Neural crest cell (in vitro differentiated cells): ENCODE measurements around the gene TRIM66. TPM values are rescaled to one million over a fixed set of nuclear protein-coding genes. Genes with fewer than 3 reads are reported as not detected.
A peak's percentile ranks its signal among the peaks of the same experiment; 100 is the strongest.

Experiments used
- DNase-seq: peaks from one replicate; pipeline ENCODE4 v3.0.0; 2021; ENCODE audit warnings: low read depth, mixed read lengths, low spot score
- H3K27ac Mint-ChIP-seq: one replicate; pipeline ENCODE4 v1.8.0; 2021; ENCODE audit warnings: mild to moderate bottlenecking, mixed read lengths; ENCODE audit not compliant: unreplicated experiment
- H3K27me3 Mint-ChIP-seq: 2 replicates; pipeline ENCODE4 v1.8.0; 2021; ENCODE audit warnings: low read depth, mild to moderate bottlenecking, mixed read lengths
- H3K36me3 Mint-ChIP-seq: 2 replicates; pipeline ENCODE4 v1.8.0; 2021; ENCODE audit warnings: low read depth, mild to moderate bottlenecking, mixed read lengths
- H3K4me1 Mint-ChIP-seq: 2 replicates; pipeline ENCODE4 v1.8.0; 2021; ENCODE audit warnings: mixed read lengths
- H3K4me3 Mint-ChIP-seq: one replicate; pipeline ENCODE4 v1.8.0; 2021; ENCODE audit warnings: mild to moderate bottlenecking, mixed read lengths
- H3K9me3 Mint-ChIP-seq: 2 replicates; pipeline ENCODE4 v1.8.0; 2021; ENCODE audit warnings: mixed read lengths
- total RNA-seq: library from RNA; stranded (reverse); gene quantifications from 2 replicates; pipeline ENCODE4 v1.2.1, GENCODE V29; 2021
- TF ChIP-seq, protein P1 (sequence below): fragments of 200-600 bp; sonication (generic); conservative IDR thresholded peaks from 2 replicates; pipeline ENCODE4 v1.5.0; 2021; ENCODE audit warnings: antibody characterized with exemption, mild to moderate bottlenecking

The TRIM66 gene
- total RNA-seq, 1 donor from 2014 or later, result 6.5 TPM

DNA sequence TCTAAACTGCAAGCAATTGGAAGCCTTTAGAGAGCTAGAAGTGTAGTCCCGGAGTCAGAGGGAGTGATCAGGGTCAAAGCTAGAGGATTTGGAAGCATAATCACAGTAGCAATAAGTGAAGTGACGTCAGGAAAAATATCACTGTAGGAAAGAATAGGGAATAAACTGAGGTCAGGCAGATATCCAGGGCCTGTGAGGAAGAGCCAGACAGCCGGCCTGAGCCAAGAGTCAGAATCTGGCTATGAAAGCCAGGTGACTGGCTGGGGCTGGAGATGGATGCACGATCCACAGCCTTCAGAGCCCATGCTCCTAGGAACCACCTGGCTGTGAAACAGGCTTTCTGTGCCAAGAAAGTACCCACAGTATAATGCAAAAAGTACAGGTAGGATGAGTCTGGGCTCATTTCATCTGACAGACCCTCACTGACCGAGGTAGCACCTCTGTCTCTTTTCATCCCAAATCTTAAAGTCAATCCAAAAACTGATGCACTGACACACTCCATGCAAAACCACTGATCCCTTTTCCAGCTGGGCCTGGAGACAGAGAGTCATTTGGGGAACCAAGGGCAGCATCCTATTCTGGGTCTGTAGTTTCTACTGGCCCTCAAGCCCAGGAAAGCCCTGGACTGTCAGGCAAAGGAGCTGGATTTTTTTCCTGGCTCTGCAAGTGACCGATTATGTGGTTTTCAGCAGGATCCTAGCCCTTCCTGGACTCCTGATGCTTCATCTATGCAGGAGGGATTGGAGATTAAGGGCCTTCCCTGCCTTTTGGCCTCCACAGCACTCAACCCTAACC, 21.3 kb downstream of the TRIM66 start:
- no peak for DNase-seq
- no peaks in the 10 kb centered on the region for H3K9me3 Mint-ChIP-seq
- no peaks in the 10 kb centered on the region for H3K4me1 Mint-ChIP-seq
- no peak overlapping the region for H3K27ac Mint-ChIP-seq
- H3K4me3 Mint-ChIP-seq, result no peak overlapping the region
- no peaks in the 10 kb centered on the region for H3K27me3 Mint-ChIP-seq
- TF ChIP-seq, protein P1, sequence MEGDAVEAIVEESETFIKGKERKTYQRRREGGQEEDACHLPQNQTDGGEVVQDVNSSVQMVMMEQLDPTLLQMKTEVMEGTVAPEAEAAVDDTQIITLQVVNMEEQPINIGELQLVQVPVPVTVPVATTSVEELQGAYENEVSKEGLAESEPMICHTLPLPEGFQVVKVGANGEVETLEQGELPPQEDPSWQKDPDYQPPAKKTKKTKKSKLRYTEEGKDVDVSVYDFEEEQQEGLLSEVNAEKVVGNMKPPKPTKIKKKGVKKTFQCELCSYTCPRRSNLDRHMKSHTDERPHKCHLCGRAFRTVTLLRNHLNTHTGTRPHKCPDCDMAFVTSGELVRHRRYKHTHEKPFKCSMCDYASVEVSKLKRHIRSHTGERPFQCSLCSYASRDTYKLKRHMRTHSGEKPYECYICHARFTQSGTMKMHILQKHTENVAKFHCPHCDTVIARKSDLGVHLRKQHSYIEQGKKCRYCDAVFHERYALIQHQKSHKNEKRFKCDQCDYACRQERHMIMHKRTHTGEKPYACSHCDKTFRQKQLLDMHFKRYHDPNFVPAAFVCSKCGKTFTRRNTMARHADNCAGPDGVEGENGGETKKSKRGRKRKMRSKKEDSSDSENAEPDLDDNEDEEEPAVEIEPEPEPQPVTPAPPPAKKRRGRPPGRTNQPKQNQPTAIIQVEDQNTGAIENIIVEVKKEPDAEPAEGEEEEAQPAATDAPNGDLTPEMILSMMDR, result no peak
- no peaks in the 10 kb centered on the region for H3K36me3 Mint-ChIP-seq

DNA sequence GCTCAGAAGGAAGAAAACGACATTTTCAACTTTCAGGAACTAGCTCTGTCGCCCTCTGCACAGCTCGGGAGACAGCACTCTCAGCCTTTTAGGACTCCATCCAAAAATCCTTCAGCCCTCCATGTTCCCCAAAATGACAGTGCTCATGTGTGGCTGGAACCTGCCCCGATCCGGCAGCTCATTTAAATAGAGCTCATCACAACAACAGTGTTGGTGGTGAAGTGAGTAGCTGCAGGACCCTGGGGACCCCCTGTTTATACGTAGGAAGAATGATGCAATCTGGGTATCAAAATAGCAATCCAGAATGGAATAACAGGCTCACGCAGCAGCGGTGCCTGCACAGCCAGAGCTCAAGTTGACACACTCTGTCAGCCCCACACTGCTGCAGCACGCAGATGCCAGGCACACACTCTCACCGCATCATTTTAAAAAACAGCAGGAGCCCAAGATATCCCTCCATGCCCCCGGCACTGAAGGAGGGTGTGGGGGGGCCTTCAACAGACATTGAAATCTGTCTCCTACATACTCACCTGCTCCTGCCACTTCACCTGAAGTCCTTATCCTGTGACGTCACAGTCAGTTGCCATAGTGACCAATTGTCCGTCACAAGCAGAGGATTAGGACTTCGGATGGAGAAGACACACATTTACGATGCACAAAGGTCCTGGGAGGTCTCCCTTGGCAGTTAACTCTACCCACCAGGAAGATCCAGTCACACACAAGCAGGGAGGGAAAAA, 24.0 kb downstream of the TRIM66 start:
- Mint-ChIP-seq H3K4me3 (no peak overlapping the region), H3K4me1 (no peaks in the 10 kb centered on the region), H3K27ac (no peak overlapping the region), H3K36me3 (no peaks in the 10 kb centered on the region), H3K9me3 (no peaks in the 10 kb centered on the region), H3K27me3 (no peaks in the 10 kb centered on the region)
- DNase-seq, result no peak
- TF ChIP-seq, protein P1, result no peak

DNA sequence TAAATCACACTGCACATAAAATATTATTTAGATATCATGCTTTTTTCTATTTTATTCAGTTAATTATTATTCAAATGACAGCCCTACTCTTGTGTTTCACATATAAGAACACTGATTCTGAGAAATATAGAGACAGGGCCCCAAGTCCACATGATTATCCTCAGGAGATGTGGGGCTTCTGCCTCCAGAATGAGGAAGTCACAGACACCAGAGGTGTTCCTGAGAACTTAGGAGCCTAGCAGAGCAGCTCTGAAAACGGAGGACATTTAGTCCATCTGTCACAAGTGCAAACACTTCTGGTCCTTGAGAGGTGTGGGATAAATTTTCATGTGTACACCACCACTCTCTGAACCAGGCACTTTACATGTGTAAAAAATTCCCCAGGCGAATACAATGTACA, 26.2 kb downstream of the TRIM66 start:
- no peak overlapping the region for H3K27ac Mint-ChIP-seq
- H3K4me1 Mint-ChIP-seq, result no peaks in the 10 kb centered on the region
- no peak overlapping the region for H3K4me3 Mint-ChIP-seq
- no peak for DNase-seq
- no peaks in the 10 kb centered on the region for H3K9me3 Mint-ChIP-seq
- H3K36me3 Mint-ChIP-seq, result no peaks in the 10 kb centered on the region
- H3K27me3 Mint-ChIP-seq, result no peaks in the 10 kb centered on the region
- TF ChIP-seq, protein P1, result no peak

DNA sequence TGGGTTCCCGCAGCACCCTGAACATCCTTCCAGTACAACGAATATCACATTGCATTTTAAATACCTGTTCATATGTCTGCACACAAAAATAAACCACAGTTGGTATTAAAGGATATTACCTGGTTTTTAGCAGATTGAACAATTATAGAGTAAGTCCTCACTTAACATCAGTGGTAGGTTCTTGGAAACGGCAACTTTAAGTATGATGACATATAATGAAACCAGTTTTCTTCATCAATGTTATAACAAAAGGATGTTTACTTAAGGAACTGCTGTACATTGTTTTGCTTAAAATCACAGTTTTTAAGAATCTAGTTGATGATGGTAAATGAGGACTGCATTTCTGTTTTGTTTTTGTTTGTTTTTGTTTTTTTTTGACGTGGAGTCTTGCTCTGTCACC, 28.0 kb downstream of the TRIM66 start:
- Mint-ChIP-seq H3K36me3 (no peaks in the 10 kb centered on the region), H3K4me3 (no peak overlapping the region), H3K27me3 (no peaks in the 10 kb centered on the region), H3K9me3 (no peaks in the 10 kb centered on the region), H3K4me1 (no peaks in the 10 kb centered on the region), H3K27ac (no peak overlapping the region)
- TF ChIP-seq, protein P1, result no peak
- no peak for DNase-seq

DNA sequence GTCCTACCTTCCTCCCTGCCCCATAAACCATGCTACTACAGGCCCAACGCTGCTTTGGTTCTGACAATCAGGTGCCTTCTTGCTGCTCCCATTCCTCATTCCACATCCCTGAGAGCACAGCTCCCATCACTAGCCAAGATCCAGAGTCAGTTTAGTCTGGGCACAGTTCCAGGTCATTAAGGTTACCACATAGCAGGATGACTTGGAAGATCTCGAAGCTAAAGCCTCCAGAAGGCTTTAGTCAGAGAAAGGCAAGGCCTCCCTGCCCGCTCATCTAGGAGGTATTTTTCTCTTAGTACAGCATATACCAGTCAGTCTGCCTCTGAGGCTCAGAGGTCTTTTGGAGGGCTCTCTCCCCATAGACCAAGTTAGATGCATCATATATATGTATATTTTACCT, 30.3 kb downstream of the TRIM66 start:
- peaks cover 4% of the 10 kb centered on the region for H3K36me3 Mint-ChIP-seq
- TF ChIP-seq, protein P1, result no peak
- no peak overlapping the region for H3K4me3 Mint-ChIP-seq
- no peaks in the 10 kb centered on the region for H3K27me3 Mint-ChIP-seq
- no peaks in the 10 kb centered on the region for H3K4me1 Mint-ChIP-seq
- peak overlapping the region; percentile 70 for H3K27ac Mint-ChIP-seq
- H3K9me3 Mint-ChIP-seq, result no peaks in the 10 kb centered on the region
- no peak for DNase-seq
